HK-2 (cell line): ENCODE results near the gene EFEMP2.
A peak's percentile ranks its signal among the peaks of the same experiment; 100 is the strongest.
"Not testable (repeated sequence)": the region's sequence is repeated elsewhere in the genome, so short reads cannot be mapped to it uniquely, and the experiment has no call there.

Experiments used
- DNase-seq: peaks from one replicate; pipeline ENCODE4 v3.0.0-alpha.2; 2018; ENCODE audit not compliant: unreplicated experiment

Gene EFEMP2

GRCh38 chr11:65900125-65900898, 27.7 kb upstream of the EFEMP2 start, which contains the start of gene FOSL1:
TSS of gene FOSL1 (minus strand) at chr11:65900388. CDS start at chr11:65900339, 49 bp downstream.
- peak; percentile 92 for DNase-seq

- DNase-seq = peak; percentile 81
Observed at GRCh38 chr11:65899356-65900124, 26.9 kb upstream of the EFEMP2 start.

GRCh38 chr11:65898656-65899355, 26.2 kb upstream of the EFEMP2 start:
- DNase-seq = no peak

- no peak for DNase-seq
Observed at GRCh38 chr11:65897020-65897471, 24.4 kb upstream of the EFEMP2 start.

GRCh38 chr11:65896034-65896999, 23.7 kb upstream of the EFEMP2 start:
- no peak for DNase-seq

GRCh38 chr11:65895482-65895981, 22.9 kb upstream of the EFEMP2 start:
- DNase-seq = no peak

GRCh38 chr11:65894034-65894591, 21.5 kb upstream of the EFEMP2 start:
- no peak for DNase-seq

GRCh38 chr11:65892661-65893317, 20.2 kb upstream of the EFEMP2 start:
- no peak for DNase-seq

GRCh38 chr11:65892137-65892540, 19.5 kb upstream of the EFEMP2 start:
- DNase-seq = not testable (repeated sequence)

GRCh38 chr11:65891219-65892136, 18.9 kb upstream of the EFEMP2 start:
- DNase-seq = peak; percentile 77

- DNase-seq = peak; percentile 92
Observed at GRCh38 chr11:65890324-65891218, 18.0 kb upstream of the EFEMP2 start, which contains the start of gene CCDC85B. TSS of gene CCDC85B (plus strand) at chr11:65890673. CDS start at chr11:65890784, 111 bp downstream.

- DNase-seq = peak; percentile 93
Observed at GRCh38 chr11:65888163-65888814, 15.7 kb upstream of the EFEMP2 start, which contains the start of gene FIBP. TSS of gene FIBP (minus strand) at chr11:65888471. CDS start at chr11:65888418, 53 bp downstream.

GRCh38 chr11:65887723-65888162, 15.1 kb upstream of the EFEMP2 start:
- no peak for DNase-seq

GRCh38 chr11:65886826-65887722, 14.5 kb upstream of the EFEMP2 start:
- no peak for DNase-seq

- no peak for DNase-seq
Observed at GRCh38 chr11:65885808-65886536, 13.4 kb upstream of the EFEMP2 start.
